TTC549 (cell line): ENCODE data around the gene WRAP73.
"Not testable (repeated sequence)": the region's sequence is repeated elsewhere in the genome, so short reads cannot be mapped to it uniquely, and the experiment has no call there.

Experiments
- FAIRE-seq: peaks from 2 replicates; lab custom pipeline; 2012; peaks lifted over from hg19 to GRCh38; lab: Jason Lieb, UNC

The WRAP73 gene

DNA sequence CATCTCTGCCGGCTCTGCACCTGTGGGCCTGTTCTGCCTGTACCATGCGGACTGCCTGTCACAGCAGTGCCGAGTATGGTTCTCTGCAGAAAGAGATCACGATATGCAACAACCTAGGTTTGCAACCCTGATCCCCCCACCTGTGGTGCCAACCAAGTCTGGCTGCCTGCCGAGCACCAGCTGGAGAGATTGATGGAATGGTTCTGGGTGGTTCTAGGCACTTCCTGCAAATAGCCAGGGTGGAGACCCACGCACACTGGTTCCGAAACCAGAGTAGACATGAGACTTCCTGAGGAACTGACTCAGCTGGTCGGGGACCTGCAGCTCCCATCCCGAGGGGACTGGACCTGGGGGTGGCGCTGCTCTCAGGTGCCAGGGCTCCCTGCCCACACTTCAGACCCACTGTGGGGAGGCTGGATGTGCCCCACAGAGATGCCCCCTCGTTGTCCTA is 19.7 kb downstream of the WRAP73 start:
- FAIRE-seq: no peak

DNA sequence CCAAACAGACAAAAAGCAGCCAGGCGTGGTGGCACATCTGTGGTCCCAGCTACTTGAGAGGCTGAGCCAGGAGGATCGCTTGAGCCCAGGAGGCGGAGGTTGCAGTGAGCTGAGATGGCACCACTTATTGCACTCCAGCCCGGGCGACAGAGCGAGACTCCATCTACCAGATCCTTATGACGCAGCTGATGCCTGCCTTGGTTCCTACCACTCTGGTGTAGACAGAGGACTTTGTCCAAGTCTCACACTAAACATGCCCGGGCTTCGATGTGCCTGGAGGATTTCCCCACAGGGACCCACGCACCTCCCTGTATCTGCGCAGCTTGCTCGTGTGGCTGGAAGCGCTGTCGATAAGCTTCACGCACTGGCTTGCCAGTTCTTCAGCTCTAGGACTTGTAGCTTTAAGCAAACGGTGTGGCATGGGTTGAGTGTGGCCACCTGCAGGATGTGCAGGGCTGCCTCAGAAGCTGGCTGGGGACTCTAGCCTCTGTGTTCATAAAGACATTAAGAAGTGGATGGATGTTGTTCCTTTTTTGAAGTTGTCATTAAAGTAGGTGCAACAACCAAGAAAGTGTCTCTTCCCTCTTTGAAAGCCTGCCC is 20.2 kb downstream of the WRAP73 start:
- FAIRE-seq: no peak

DNA sequence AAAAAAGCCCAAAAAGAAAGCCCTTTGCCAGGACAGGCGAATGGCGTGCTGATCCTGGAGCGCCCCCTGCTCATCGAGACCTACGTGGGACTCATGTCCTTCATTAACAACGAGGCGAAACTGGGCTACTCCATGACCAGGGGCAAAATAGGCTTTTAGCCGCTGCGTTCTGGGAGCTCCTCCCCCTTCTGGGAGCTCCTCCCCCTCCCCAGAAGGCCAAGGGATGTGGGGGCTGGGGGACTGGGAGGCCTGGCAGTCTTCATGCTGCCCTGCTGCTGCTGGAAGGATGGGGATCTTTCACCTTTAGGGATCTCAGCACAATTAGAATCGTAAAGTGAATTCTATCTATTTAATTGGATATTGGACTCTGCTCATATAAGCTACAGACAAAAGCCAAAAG is 21.5 kb downstream of the WRAP73 start:
- no peak for FAIRE-seq

DNA sequence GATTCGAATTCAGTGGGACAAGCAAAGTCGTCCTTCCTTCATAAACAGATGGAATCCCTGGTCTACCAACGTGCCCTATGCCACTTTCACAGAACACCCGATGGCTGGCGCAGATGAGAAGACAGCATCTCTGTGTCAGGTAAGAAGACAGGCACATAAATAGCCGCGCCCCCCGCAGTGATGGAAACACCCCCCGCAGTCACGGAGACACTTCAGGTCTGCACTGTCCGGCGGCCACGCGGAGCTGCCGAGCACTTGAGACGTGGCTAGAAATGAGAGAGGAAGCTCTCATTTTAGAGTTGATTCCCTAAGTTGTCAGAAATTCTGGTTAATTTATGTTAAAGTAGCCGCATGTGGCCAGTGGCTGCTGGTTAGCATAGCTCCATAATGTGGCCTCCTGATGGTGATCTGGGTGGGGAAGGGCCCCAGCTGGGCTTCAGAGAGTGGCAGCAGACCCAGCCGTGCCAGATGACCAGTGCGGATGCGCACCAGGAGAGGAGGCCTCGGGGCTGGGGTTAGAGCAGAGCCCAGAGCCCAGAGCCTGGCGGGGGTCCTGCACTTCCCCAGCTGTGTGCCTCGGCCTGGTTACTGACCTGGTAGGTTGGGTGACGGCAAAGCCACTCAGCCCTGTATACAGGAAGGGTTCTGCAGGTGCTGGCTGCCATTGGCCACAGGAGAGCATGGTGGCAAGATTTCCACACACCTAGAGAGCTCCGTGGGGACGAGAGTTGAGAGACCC is 22.2 kb downstream of the WRAP73 start:
- no peak for FAIRE-seq

DNA sequence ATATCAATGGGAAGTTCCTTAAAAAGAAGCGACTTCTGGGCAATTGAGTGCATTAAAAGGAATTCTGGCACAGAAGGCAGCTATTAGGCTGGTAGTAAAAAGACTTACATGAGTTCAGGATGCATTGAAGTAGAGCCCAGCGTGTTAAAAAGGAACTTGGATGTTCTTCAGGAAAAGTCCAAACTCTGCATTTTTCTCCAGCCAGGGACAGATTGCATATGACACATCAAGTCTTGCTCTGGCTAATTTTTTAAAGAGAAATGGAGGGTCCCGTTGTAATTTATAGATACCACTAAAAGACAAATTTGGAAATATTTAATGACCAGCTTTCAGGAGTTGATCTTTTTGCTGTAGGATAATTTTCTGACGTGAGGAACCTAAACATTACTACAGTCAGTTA is 23.9 kb downstream of the WRAP73 start:
- no peak for FAIRE-seq

DNA sequence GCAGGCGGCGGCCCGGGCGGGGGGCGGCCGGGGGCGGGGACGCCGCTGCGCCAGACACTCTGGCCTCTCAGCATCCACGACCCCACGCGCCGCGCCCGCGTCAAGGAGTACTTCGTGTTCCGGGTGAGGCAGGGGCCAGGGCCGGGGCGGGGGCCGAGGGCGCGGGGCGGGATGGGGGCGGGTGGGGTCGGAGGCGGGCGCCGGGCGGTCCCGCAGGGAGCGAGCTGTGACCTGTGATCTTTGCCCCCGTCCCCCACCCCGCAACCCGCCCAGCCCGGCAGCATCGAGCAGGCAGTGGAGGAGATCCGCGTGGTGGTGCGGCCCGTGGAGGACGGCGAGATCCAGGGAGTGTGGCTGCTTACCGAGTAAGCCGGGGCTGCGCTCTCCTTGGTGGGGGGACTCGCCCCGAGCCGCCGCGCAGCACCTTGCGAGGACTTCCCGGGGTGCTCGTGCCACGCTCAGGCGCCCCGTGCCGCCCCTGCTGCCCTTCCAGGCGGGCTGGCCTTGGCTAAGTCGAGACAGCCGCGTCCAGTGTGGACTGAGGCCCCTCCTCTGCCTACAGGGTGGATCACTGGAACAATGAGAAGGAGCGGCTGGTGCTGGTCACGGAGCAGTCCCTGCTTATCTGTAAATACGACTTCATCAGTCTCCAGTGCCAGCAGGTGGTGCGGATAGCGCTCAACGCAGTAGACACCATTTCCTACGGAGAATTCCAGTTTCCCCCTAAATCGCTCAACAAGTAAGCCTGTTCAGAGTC is 24.6 kb downstream of the WRAP73 start:
- FAIRE-seq: no peak

DNA sequence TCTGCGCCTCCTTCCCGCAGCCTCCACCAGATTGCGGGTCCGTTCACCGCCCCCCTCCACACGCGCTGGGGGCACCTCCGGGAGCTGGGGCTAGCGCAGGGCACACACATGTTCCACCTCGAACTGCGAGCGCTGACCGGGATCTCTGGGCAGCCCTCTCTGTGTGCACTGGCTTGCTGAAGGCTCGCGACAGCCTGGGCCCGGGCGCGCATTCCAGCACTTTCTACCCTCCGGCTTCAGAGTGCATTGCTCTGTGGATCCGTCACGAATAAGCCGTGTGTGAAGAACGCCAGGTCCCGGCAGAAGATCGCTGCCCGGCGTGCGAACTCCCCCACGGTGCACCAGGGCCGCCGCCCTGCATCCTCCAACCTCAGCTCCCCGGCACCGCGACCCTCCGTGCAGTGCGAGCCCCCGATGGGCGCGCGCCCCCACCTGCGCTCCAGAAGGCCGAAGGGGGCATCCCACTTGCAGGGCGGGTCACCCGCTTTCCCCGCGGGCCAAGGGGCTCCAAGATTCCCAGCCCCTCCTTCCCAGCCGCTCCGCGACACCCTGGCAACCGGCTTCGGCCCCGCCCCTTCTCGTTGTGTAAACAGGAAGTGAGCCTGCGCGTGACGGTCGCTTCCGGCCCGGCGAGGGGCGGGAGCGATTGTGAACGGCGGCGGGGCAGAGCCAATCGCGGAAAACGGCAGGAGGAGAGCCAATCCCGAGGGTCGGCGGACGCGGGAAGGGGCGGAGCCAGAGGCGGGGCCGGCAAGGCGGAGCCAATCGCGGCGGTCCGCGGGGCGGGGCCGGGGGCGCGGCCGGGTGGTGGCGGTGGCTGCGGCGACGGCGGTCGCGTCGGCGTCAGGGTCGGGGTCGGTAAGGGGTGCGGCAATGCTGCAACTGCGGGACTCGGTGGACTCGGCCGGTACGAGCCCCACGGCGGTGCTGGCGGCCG is 25.4 kb downstream of the WRAP73 start, which contains the start of gene TPRG1L:
Gene TPRG1L (plus strand): TSS at position 816 of the 937 bp plus-strand sequence. CDS start 58 bp downstream, at position 874.
- no peak for FAIRE-seq

DNA sequence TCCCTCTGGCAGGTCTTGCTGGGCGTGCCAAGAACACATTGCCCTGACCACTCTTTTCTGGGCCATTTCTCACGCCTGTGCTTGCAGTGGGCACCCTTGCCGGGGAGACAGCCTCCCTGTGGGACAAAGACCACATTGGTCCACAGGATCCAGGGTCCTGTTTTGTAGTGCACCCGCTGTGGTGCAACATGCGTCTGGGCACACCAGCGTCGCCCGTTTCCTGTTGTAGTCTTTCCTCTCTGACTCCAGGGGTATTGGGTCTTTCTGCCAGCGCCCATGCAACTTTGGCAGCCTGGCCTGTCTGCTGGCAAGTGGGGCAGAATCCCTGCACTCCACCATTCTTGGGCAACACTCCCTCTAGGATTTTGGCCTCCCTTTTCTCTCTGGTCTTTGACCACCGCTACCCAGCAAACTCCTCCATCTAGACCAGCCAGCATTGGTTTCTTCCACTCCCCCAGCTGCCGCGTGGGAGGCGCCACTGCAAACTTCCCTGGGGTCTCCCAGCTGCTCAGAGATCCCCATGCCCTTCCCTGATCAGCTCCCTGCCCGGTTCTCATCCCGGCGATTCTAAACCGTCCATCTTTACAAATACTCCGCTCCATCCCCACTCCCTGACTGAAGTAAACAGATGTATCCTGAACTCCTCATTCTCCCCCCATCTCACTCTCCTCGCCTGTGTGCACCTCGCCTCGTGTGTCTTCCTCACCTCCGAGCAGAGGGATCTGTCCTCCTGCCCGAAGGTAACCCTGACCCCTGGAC is 26.3 kb downstream of the WRAP73 start:
- FAIRE-seq: no peak

DNA sequence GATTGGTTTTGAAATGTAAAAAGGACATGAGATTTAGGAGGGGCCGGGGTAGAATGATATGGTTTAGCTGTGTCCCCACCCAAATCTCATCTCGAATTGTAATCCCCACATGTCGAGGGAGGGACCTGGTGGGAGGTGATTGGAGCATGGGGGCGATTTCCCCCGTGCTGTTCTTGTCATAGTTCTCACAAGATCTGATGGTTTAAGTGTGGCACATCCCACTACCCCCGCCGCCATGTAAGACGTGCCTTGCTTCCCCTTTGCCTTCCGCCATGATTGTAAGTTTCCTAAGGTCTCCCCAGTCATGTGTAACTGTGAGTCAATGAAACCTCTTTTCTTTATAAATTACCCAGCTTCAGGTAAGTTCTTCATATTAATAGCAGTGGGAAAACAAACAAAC is 27.8 kb downstream of the WRAP73 start:
- FAIRE-seq: not testable (repeated sequence)

DNA sequence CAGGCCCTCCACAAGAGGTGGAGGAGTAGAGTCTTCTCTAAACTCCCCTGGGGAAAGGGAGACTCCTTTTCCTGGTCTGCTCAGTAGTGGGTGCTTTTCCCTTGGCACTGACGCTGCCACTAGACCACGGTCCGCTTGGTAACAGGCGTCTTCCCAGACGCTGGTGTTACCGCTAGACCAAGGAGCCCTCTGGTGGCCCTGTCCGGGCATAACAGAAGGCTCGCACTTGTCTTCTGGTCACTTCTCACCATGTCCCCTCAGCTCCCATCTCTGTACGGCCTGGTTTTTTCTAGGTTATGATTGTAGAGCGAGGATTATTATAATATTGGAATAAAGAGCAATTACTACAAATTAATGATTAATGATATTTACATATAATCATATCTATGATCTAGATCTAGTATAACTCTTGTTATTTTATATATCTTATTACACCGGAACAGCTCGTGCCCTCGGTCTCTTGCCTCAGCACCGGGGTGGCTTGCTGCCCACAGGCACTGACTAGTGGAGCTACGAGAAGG is 28.7 kb downstream of the WRAP73 start:
- peak; percentile 28 for FAIRE-seq

DNA sequence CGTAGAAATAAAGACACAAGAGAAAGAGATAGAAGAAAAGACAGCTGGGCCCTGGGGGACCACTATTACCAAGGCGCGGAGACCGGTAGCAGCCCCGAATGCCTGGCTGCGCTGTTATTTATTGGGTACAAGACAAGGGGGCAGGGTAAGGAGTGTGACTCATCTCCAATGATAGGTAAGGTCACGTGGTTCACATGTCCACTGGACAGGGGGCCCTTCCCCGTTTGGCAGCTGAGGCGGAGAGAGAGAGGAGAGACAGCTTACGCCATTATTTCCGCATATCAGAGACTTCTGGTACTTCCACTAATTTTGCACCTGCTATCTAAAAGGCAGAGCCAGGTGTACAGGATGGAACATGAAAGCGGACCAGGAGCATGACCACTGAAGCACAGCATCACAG is 29.2 kb downstream of the WRAP73 start:
- FAIRE-seq: no peak

DNA sequence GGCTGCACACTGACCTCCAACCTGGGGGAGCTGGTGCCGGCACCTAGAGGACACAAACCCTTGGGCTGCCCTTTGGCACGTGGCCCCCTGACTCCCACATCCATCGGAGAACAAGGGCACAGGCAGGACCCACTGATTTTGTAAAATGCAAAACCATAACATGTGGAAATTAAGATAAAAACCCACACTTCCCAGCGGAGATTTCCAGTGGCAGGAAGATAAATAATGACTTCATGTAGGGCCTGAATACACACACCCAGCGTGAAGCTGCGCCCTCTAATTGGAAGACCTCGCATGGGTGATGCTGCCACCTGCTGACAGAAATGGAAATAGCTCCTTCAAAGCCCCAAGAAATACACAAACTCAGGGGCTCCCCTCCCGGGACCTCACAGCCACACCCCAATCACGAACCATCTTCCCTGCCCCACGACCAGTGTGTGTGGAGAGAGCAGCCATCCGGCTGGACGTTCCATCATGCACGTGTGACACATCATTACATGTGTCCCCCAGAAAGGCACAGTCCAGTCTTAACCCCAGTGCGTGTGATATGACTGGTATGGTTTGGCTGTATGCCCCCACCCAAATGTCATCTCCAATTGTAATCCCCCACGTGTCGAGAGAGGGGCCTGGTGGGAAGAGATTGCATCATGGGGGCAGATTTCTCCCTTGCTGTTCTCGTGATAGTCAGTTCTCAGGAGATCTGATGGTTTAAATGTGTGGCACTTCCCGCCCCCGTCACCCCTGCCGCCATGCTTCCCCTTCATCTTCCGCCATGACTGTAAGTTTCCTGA is 30.8 kb downstream of the WRAP73 start:
- no peak for FAIRE-seq

DNA sequence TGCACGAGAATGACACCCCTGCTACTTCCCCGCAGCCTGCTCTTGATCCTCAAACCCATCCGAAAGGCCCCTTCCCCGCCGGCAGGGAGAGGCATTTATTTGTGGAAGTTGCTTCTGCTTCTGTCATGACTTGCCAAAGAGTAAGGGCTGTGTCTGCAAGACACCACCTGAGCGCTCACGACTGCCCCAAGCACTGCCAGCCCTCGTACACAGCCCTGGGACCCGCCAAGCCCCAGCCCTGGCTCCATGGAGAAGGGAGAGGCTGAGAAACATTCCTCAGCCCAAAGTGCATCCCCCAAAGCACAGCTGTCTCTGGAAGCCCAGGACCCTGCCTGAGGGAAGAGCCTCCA is 31.4 kb downstream of the WRAP73 start:
- FAIRE-seq: no peak

DNA sequence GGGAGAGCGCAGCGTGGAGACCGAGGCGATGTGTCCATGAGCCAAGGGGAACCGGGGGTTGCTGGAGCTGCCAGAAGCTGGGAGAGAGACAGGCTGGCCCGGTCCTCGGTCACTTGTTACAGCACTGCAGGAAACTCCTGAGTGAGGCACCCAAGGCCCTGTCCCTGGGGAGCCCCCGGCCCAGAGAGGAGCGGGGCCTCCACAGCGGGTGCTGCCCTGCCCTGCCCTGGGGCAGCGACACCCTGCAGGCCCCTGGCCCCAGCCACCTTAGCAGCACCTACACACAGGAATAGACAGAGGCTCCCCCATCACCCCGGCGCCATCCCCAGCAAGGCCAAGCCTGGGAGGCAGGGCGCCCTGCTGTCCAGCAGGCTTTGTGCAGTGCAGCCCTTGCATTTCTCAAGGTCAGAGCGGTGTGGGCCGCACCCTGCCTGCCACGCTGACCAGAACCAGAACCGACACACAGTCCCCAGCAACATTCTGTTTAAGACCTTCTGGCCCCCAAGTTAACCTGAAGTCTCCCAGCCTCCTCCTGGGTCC is 32.0 kb downstream of the WRAP73 start:
- no peak for FAIRE-seq

DNA sequence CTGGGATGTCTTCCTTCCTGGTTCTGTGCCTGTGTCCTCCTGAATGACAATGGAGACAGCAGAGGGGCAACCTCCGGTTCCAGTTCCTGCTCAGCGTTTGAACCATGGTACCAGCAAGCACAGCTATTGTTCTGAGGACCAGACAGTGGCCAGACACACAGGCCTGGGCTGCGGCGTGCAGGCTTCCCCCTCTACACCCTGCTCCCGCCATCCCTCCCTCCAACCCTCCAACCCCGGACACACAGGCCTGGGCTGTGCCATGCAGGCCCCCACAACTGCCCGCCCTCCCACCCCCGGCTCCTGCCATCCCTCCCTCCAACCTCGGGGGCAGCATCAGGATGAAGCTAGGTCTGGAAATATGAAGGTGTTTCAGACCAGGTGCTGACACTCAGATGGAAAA is 33.0 kb downstream of the WRAP73 start:
- FAIRE-seq: no peak

DNA sequence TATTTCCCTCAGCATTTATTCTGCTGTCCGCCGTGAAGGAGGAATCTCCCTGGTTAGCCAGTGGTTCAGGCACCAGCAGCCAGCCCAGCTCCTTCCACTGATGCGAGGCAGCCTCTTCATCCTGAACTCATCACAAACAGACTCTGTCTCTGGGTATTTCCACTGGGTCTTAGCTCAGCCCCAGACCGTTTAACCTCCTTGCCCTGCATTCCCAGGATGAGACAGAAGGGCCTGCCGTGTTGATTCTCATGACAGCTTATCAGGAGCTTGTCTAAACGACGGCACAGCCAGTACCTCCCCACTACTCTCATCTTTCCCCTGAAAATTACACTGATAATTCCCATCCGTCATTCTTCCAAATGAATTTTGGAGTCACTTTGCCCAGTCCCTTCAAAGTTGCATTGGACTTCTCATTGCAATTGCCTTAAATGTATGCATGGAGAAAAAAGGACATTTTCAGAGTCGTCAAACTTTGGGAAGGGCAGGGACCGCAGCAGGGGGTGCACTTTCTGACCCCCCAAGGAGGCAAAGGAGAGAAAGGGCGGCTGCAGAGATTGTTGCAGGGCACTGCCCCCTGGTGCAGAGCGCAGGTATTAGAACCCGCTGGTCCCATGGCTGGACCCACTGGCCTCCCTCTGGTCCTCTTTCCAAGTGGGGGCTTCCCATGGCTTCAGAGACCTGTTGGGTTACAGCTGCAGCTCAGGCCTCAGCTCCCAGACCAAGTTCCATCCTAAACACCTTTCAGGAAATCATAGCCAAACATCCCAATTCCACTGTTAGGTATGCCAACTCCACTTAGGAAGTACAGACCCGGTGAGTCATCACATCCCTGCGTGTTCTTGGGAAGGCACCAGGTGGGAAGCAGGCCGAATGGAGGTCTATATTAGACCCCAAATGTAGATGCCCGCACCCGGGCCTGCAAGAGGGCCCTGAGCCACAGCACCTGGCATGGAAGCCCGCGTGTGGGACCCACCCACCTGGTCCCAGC is 34.9 kb downstream of the WRAP73 start:
- no peak for FAIRE-seq

DNA sequence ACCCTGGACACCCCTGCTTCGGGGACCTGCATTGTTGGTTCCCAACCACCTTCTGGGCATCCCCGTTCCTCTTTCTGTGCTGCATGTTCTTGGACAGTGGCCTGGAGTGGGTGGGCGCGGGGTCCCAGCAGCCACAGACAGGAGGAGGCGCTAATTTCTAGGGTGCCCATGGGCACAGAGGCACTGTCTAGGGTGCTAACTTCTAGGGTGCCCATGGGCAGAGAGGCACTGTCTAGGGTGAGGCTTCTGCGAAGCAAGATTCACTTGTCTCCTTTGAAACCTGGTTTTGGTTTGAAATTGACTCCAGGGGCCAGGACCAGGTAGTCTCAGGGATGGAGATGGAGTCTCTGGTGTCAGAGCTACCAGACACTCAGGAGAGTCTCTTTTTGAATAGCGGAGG is 37.8 kb downstream of the WRAP73 start:
- no peak for FAIRE-seq

DNA sequence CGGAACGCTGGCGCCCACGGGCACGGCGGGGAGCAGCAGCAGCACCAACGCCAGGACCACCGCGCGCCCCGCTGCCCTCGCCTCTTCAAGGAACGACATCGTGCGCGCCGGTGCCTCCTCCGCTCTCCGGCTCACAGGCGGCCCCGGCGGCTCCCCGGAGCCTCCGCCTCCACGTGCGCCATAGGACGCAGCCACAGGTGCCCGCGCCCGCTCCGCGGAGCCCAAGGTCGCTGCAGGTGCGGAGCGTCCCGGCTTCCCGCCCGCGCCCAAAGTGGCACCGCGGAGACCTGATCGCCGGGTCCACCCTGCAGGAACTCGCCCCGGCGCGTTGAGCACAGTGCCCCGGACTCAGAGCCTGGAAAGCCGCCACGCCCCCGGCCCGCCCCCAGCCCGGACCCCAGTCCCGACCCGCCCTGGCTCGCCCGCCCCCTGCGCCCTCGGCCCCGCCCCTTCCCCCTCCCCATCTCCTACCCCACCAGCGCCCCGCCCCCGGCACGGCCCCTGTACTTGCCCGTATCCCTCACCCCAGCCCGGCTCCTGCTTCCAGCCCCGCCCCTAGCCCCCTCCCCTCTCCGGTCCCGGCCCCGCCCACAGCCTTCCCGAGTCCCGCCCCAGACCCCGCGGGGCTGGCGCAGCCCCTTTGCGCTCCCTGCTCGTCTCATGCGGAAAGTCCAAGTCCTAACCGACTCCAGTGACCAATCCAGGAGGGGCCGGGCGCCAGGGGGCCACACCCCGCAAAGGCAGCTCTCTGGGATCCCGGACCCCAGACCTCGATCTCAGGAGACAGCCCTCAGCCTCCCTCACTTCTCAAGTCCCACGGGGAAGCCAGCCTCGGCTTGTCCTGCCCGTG is 38.5 kb downstream of the WRAP73 start, which contains the start of gene MEGF6:
Gene MEGF6 (minus strand): TSS at position 339 of the 850 bp plus-strand sequence. CDS start 240 bp downstream, at position 99.
- FAIRE-seq: no peak
